ENCODE results near the gene OGFOD3.
"Not testable (repeated sequence)": the region's sequence is repeated elsewhere in the genome, so short reads cannot be mapped to it uniquely, and the experiment has no call there.

Gene OGFOD3

GRCh38 chr17:82353484-82353883 lies 64.9 kb downstream of the OGFOD3 start:
- H3K4me3 ChIP-seq (ENCODE audit: low read depth, low read length): no peak overlapping the region
- TF ChIP-seq CTCF (IDR thresholded peaks at IDR 0.05; ENCODE audit: low read depth, low read length): no peak

- peak; percentile 83 for TF ChIP-seq CTCF (IDR thresholded peaks at IDR 0.05; ENCODE audit: low read depth, low read length)
- H3K4me3 ChIP-seq (ENCODE audit: low read depth, low read length): no peak overlapping the region
These were observed 66.5 kb downstream of the OGFOD3 start for GRCh38 chr17:82351713-82352488.

GRCh38 chr17:82351254-82351712 lies 67.1 kb downstream of the OGFOD3 start:
- no peak overlapping the region for H3K4me3 ChIP-seq (ENCODE audit: low read depth, low read length)
- no peak for TF ChIP-seq CTCF (IDR thresholded peaks at IDR 0.05; ENCODE audit: low read depth, low read length)

- H3K4me3 ChIP-seq (ENCODE audit: low read depth, low read length): no peak overlapping the region
- no peak for TF ChIP-seq CTCF (IDR thresholded peaks at IDR 0.05; ENCODE audit: low read depth, low read length)
These were observed 68.0 kb downstream of the OGFOD3 start for GRCh38 chr17:82350182-82351030.

GRCh38 chr17:82349287-82349701 lies 69.1 kb downstream of the OGFOD3 start:
- no peak for TF ChIP-seq CTCF (IDR thresholded peaks at IDR 0.05; ENCODE audit: low read depth, low read length)
- H3K4me3 ChIP-seq (ENCODE audit: low read depth, low read length): no peak overlapping the region

- TF ChIP-seq CTCF (IDR thresholded peaks at IDR 0.05; ENCODE audit: low read depth, low read length): no peak
- H3K4me3 ChIP-seq (ENCODE audit: low read depth, low read length): no peak overlapping the region
These were observed 69.5 kb downstream of the OGFOD3 start for GRCh38 chr17:82348866-82349265.

- no peak overlapping the region for H3K4me3 ChIP-seq (ENCODE audit: low read depth, low read length)
- TF ChIP-seq CTCF (IDR thresholded peaks at IDR 0.05; ENCODE audit: low read depth, low read length): no peak
These were observed 70.0 kb downstream of the OGFOD3 start for GRCh38 chr17:82348434-82348833.

GRCh38 chr17:82347994-82348393 lies 70.4 kb downstream of the OGFOD3 start:
- not testable (repeated sequence) for H3K4me3 ChIP-seq (ENCODE audit: low read depth, low read length)

Measured in WI38 (cell line).